HG02884 (cell line): ENCODE results near the gene MEP1A.
"Not testable (repeated sequence)": the region's sequence is repeated elsewhere in the genome, so short reads cannot be mapped to it uniquely, and the experiment has no call there.

Source experiments
- ATAC-seq: cut with Tn5 transposase; IDR thresholded peaks from one replicate; pipeline ENCODE4 v1.9.1; 2021; ENCODE audit warnings: mild to moderate bottlenecking, moderate library complexity; ENCODE audit not compliant: unreplicated experiment

Gene MEP1A

DNA sequence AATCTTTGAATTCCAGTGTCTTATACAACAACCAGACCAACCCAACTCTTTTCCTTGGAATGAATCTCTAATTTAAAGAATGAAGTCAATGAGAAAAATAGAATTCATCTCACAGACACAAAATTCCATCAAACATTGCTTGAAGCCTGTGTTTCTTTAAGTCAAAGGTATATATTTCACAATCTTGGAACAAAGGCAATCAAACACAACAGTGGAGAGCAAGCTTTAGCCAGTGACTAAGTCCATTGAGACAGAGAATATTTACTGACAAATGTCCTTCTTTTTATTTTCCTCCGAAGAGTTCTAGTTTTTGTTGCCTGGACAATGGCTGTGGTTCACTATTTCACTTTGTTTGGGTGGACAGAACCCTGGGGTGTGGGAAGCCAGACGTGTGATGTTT is 35.8 kb downstream of the MEP1A start:
- no peak for ATAC-seq

DNA sequence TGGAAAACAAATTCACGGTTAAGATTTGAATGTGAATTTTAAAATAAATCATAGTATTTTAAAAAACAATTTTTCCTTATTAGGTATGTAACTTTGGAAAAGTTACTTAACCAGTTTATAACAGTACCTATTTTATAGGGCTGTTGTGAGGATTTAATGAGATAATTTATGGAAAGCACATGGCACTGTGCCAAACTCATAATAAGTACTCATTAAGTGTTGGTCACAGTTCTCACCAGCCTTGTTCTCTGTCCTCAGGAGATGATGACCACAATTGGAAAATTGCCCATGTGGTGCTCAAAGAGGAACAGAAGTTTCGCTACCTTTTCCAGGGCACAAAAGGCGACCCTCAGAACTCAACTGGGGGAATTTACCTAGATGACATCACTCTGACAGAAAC is 39.6 kb downstream of the MEP1A start:
- no peak for ATAC-seq

DNA sequence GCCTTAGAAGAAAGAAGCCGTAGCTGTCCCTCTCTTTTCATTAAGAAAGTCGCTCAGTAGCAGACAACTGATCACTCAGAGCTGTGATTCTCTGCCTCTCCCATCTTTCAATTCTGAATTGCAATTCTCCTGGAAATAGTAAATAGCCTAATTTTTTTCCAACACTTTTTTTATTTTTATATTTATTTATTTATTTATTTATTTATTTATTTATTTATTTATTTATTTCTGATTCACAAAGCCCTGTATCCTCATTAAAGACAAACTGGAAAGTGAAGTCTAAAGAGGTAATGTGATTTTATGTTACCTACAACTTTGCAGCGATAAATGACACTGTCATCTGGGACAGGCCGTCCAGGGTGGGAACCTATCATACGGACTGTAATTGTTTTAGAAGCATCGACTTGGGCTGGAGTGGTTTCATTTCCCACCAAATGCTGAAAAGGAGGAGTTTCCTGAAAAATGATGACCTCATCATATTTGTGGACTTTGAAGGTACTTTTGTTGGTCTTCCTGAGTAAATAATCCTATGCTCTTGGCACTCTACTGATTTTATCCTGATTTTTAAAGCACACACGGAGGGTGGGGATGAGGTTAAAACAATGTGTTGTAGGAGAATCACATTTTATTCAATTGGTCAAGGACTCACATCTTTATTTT is 41.2 kb downstream of the MEP1A start:
- not testable (repeated sequence) for ATAC-seq

DNA sequence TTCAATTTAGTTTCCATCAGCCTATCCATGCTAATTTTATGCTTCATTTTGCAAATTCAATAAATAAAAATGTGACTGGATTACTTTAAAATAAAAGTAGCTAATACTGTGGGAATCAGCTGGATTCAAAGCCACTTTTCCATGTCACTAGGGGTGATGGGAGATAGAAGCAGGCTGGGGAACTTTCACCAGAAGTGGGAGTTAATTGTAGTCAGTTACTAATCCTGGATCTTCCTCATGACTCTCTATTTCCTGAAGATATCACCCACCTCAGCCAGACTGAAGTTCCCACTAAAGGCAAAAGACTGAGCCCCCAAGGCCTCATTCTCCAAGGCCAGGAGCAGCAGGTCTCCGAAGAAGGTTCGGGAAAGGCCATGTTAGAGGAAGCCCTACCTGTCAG is 41.8 kb downstream of the MEP1A start:
- ATAC-seq, result not testable (repeated sequence)

DNA sequence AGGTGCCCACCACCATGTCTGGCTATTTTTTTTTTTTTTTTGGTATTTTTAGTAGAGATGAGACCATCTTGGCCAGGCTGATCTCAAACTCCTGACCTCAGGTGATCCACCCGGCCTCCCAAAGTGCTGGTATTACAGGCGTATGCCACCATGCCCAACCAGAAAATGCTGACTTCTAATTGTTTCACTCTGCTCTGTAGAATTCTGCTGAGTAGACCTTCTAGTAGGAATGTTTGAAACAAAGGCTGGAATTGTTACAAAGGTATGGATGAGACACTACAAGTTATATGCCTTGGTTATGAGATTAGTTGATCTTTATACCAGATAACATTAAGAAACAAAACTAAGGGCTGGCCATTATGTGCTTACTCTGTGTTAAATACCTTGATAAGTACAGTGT is 44.8 kb downstream of the MEP1A start:
- ATAC-seq, result no peak

DNA sequence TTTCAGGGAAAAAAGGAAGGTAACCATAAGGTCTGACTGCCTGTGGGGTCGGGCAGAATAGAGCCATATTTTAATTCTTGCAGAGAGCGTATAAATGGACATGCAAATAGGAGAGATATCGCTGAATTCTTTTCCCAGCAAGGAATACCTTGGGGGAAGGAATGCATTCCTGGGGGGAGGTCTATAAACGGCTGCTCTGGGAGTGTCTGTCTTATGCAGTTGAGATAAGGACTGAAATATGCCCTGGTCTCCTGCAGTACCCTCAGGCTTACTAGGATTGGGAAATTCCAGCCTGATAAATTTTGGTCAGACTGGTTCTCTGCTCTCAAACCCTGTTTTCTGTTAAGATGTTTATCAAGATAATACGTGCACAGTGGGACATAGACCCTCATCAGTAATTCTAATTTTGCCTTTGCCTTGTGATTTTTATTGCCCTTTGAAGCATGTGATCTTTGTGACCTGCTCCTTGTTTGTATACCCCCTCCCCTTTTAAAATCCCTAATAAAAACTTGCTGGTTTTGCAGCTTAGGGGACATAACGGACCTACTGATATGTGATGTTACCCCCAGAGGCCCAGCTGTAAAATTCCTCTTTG is 49.2 kb downstream of the MEP1A start:
- not testable (repeated sequence) for ATAC-seq

DNA sequence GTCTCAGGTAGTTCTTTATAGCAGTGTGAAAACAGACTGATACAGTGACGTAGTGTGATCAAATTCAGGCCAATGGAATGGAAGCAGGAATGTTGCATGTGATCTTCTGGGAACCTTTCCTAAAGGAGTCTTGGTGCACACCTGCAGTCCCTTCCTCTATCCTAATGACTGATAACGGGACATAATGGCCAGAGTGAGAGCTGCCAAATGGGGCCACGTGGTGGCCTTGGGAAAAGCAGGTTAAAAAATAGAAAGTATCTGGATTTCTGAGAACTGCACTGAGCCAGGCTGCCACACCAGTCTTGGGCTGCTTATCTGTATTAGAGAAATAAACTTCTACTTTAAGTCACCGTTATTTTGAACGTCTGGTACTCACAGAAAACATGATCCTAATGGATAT is 51.9 kb downstream of the MEP1A start:
- no peak for ATAC-seq

DNA sequence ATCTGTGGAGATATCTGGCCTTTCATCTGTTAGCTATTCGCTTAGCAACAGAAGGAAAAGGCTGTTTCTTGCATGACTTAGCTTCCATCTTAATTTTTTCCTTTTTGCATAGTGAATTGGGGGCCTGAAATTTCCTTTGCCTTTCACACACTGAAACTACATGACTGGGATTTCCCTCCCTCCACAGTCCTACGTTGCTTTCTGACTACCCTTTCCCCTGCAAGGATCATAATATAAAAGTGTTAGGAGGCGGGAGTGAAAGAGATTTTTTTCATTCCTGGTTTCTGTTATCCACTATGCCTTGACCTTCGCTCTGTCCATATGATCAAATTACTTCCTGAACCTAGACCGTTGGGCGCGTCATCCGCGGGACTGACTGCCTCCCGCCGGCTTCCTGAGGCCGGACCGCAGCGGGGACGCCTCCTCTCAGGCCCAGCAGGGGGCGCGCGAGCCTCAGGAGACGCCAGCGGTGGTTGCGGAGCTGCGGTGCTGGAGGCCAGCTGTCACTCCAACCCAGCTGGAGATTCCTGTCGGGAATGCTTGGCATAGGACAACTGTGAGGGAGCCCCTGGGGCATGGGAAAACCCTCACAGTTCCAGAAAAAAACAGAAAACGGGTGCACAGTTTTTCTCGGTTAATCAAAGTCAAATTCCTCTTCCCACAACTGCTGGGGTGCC is 55.6 kb downstream of the MEP1A start:
- ATAC-seq, result peak; percentile 91

DNA sequence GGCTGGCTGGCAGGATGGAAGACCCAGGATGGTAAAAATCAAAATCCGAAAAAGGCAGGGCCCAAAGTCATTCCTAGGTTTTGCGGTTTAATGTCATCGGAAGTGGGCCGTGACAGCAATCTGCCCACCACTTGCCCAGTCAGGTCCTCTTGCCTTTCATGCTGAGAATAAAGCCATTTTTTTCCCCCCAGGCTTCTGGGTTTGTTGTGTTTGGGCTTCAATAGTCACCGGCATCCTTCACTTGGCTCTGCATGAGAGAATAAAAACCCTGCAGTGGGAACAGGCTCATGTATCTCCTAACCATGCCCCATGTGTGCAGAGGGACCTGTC is 56.1 kb downstream of the MEP1A start:
- ATAC-seq, result no peak

DNA sequence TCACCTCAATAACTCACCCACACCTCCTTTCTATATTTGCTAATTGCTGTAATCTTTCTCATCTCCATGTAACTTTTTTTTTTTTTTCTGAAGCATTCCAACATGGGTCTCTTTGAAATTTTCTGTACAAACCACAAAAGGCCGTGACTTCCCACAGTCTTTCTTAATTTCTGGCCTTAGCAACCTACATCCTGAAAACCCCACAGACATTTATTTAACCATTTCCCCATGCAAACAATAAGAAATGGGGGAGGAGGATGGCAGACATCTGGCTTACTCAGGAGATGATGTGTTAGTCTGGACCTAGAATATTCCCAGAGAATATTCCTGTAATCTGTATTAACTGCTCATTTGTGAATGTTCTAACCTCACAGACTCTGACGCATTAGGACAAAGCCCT is 57.6 kb downstream of the MEP1A start:
- ATAC-seq, result no peak

DNA sequence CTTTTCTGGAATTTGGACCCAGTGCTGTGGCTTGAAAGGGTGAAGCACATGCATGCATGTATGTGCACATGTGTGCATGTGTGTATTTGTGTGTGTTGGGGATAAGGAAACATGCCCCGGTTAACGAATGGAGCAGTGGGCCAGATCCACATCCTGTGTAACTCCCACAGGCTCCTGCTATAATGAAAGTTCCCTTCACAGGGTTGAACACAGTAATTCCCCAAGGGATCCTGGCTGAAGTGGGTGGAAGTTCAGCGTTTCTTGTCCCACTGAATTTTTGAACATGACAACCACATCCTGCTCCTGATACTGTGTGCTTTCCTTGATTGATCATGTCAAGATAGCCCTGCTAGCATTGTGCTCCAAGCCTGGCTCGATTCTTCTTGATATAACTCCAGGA is 58.4 kb downstream of the MEP1A start:
- ATAC-seq, result not testable (repeated sequence)

DNA sequence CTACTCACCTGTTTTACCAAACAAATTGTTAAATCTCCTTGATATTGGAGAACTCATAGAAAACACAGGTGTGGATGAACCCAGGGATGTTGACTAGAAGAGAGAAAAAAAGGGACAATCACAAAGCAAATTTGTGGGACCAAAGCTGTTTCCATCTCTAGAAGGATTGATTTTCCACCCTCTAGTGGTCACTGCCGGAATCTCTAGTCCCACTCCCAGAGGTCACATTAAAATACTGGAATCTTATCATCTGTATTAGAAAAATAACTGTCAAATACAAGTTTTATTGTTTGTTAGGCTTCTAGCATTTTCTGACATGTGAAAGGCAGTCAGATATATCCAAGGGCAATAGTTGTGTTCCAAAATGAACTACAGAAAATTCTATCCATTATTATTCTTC is 62.8 kb downstream of the MEP1A start:
- ATAC-seq, result peak; percentile 69

DNA sequence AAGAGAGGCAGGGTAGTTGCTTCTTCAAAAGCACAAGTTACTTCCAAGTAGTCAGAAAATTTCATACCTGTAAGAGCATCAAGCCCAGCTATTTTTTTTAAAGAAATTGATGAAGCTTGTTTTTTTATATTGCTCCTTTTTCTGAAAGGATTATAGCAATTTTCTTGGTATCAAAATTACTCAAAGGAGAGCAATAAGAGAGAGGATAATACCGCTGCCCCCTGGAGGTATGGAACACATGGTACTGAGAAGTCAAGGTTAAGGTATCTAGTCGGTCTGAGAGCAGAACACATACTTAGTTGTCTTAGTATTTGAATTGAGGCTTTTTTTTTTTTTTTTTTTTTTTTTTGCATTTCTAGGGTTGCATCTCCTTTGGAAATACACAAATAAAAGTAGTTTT is 69.2 kb downstream of the MEP1A start:
- ATAC-seq, result no peak

DNA sequence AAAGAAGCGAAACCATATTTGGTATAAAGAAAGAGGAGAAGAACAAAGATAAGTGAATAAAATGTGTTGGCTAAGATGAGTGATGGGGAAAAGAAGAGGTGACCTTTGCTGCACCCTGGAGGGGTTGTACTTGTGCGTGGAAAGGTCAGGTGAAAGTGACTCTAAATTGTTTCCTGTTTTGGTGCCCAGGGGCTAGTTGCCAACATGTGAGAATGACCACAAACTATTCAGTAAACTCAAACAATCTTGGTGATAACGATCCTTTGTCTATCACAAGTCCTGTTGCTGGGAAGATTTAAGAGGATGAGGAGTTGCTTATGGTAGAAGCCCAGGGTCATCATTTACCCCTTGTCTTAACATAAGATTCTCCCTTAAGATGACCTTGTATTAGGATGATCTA is 70.6 kb downstream of the MEP1A start:
- no peak for ATAC-seq

DNA sequence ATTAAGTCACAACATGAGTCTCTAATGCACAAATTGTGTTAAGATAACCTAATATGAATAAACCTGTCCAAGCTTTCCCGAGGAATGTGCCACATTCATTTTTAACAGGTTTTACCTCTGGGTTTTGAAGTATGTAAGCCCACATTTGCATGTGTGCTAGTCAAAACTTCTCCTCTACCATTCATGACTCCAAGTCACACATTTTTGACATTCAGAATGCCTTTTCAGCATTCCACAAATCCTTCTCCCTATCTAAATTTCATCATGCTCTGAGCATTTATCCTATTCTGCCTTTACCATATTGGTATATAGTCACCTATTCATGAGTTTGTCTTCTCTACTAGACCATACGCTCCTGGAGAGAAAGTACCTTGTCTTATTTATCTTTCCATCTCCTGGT is 72.0 kb downstream of the MEP1A start:
- ATAC-seq, result no peak

DNA sequence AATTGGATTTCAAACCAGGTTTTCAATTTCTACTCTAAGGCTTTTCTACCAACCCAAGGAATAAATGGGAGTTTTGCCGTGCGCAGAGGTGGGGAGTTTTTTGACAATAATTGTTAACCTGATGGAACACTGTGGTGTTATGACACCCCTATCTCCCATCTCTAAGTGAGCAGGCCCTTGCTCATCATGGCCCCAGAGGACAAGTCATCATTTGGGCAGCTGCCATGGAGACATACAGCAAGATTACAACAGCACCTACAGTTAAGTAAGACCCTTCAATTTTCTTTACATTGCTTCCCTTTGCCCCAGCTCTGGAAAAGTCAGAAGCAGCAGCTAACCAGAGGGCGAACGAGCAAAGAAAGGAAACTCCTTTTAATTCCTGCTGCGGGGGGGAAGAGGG is 74.2 kb downstream of the MEP1A start:
- no peak for ATAC-seq

DNA sequence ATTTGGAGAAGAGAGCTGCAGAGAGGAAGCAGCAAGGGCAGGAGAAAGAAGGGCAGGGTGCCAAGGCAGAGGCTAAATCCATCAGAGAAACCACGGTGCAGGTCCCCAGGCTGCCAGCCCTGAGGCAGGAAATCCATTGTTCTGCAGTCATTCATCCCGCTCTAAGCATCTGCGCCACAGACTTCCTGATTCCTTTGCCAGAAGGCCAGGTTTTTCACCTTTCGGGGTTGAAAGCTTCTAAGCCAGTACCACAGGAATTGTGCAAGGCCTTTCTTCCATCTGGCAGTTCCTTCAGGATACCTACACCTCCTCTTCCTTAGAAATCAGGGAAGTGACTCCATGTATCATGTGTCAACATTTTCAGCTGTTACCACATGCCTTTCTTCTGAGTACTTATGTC is 82.9 kb downstream of the MEP1A start:
- no peak for ATAC-seq

DNA sequence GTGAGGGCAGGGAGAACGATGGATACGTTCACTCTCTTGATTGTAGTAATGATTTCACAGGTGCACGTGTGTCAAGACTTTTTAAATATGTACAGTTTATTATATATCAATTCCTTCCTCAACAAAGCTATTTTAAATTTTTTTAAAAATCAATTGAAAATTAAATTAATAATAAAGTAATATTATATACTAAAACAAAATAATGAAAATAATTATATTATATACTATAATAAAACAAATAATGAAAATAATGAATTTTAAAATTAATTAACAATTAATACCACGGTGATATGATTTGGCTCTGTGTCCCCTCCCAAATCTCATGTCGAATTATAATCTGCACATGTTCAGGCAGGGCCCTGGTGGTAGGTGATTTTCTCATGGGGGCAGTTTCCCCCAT is 85.8 kb downstream of the MEP1A start:
- no peak for ATAC-seq

DNA sequence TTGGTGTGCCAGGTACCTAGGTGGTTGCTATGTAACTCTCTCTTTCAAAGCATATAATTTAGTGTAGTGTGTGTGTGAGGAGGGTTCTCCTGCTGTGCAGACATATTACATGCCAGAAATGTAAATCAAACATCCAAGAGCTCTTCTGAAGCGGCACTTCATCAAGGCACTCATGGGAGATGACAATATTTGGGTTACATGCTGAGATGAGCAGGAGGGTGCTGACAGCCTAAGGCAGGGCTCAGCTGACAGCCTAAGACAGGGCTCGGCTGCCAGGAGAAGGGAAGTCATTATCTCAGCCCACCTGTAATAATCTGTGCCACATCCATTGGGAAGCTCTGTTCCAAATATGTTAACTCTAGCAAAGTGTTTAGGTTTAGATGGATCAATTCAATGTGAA is 89.5 kb downstream of the MEP1A start:
- ATAC-seq, result no peak

DNA sequence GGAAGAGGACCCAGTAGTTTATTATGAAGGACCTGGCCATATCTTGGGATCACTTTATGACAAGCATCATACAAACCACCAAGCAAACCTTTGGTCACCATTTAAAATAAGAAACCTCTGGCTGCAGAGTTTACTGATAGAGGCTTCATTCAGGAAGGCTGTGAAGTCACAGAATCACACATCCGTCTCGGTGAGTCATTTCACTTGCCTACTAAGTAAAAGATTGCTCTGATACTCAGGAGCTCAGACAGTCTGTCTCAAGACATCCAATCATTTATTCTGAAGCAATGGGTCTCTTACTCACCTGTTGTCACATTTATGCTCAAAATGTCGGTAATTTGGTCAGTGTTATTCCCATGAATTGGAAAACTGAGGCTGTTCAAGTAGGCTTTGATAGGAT is 94.8 kb downstream of the MEP1A start:
- ATAC-seq, result no peak

DNA sequence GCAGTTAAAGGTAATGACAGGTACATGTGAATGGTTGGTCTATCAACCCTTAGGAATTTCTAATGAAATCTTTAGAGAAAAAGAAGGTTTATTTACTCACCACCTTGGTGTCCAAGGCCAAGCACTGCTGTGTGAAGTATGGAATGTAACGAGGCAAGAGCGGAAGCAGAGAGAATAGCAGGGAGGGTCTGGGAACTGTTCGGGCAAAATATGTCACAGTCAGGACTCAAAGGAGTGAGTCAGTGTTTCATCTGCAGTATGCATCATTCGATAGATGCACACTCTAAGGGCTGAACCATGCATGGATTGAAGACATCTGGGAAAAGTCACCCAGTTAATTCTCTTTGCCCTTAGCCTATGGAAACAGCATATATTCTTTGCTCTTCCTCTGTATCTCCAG is 95.4 kb downstream of the MEP1A start:
- ATAC-seq, result no peak
